Panc1 (cell line): ENCODE results near the gene OR2C3. TPM values are rescaled to one million over a fixed set of nuclear protein-coding genes. Genes with fewer than 3 reads are reported as not detected.

ENCODE experiments used
- ATAC-seq: fragments of 200-7000 bp; cut with Tn5 transposase; 2 replicates; pipeline ENCODE4 v1.9.1; 2020; ENCODE audit warnings: mild to moderate bottlenecking, moderate library complexity
- BruUV-seq: library from RNA; stranded (reverse); fragments of 400-500 nt; replicated peaks from 2 replicates; lab custom pipeline; 2021; lab: Mats Ljungman, UMichigan
- CTCF ChIA-PET: fragments of 300-600 bp; sonication (Branson Sonifier 250); formaldehyde crosslinking; loops from one replicate; lab custom pipeline; 2022; ENCODE audit warnings: antibody characterized with exemption; lab: Charles Lee
- POLR2A ChIA-PET: fragments of 300-600 bp; sonication (Branson Sonifier 250); formaldehyde crosslinking; loops from one replicate; lab custom pipeline; 2022; ENCODE audit warnings: antibody characterized with exemption; lab: Charles Lee
- DNase-seq: peaks from one replicate; pipeline ENCODE4 v3.0.0-alpha.2; 2010; ENCODE audit warnings: low read depth, low spot score
- H3K27ac ChIP-seq: 2 replicates; pipeline ENCODE4 v1.5.1; 2011; ENCODE audit warnings: mild to moderate bottlenecking, low read length, inconsistent platforms
- H3K27me3 ChIP-seq: fragments of 200-500 bp; sonication (Bioruptor generic); 2 replicates; pipeline ENCODE4 v1.6.0; 2014; ENCODE audit warnings: low read length, inconsistent platforms; ENCODE audit not compliant: control insufficient read depth, insufficient read depth
- H3K36me3 ChIP-seq: fragments of 200-500 bp; sonication (Bioruptor generic); 2 replicates; pipeline ENCODE4 v1.5.1; 2014; ENCODE audit warnings: inconsistent platforms, mild to moderate bottlenecking, low read length, moderate library complexity; ENCODE audit not compliant: control insufficient read depth, insufficient read depth
- H3K4me1 ChIP-seq: 2 replicates; pipeline ENCODE4 v1.5.1; 2011; ENCODE audit warnings: inconsistent platforms, mild to moderate bottlenecking, low read length, moderate library complexity; ENCODE audit not compliant: control insufficient read depth, insufficient read depth
- H3K4me3 ChIP-seq, 2 experiments: 2 replicates each; pipeline ENCODE4 v1.5.1; 2011 to 2012; ENCODE audit warnings: low read depth in 2 of 2, low read length in 2 of 2, mild to moderate bottlenecking in 2 of 2, inconsistent platforms in 1 of 2, moderate library complexity in 1 of 2
- H3K9me3 ChIP-seq: fragments of 200-500 bp; sonication (Bioruptor generic); 2 replicates; pipeline ENCODE4 v1.5.1; 2014; ENCODE audit warnings: low read depth, mild to moderate bottlenecking, inconsistent platforms, low read length, moderate library complexity; ENCODE audit not compliant: control insufficient read depth, insufficient read depth
- CTCF ChIP-seq: fragments of 450-650 bp; IDR thresholded peaks from 2 replicates; pipeline ENCODE4 v1.5.1; 2017; ENCODE audit warnings: mild to moderate bottlenecking
- POLR2AphosphoS5 ChIP-seq: IDR thresholded peaks from 2 replicates; pipeline ENCODE4 v1.6.1; 2012; ENCODE audit warnings: mild to moderate bottlenecking, low read depth, low read length, moderate library complexity
- REST ChIP-seq, 2 experiments: IDR thresholded peaks; 2 replicates each; pipeline ENCODE4 v1.6.1; 2011 to 2012; ENCODE audit warnings: low read depth in 2 of 2, control low read depth in 1 of 2, low read length in 1 of 2, mild to moderate bottlenecking in 1 of 2, moderate library complexity in 1 of 2; ENCODE audit not compliant: insufficient read depth in 1 of 2
- SIN3A ChIP-seq: IDR thresholded peaks from 2 replicates; pipeline ENCODE4 v1.6.1; 2012; ENCODE audit warnings: low read depth, mild to moderate bottlenecking, low read length, moderate library complexity, borderline replicate concordance; ENCODE audit not compliant: insufficient read depth
- TCF7L2 ChIP-seq: IDR thresholded peaks from 2 replicates; pipeline ENCODE4 v1.6.1; 2011; ENCODE audit warnings: mild to moderate bottlenecking, low read depth, low read length, inconsistent platforms
- in situ Hi-C: cut with HindIII; loops from 2 replicates; pipeline ENCODE4 v1.10.0; 2016; ENCODE audit warnings: low sequenced_read_pairs, low pct_unique_long_range_greater_than_20kb
- intact Hi-C: fragments of 100-400 bp; cut with micrococcal nuclease; formaldehyde crosslinking; loops from one replicate; pipeline ENCODE4 v1.10.0; 2022; ENCODE audit not compliant: unreplicated experiment
- total RNA-seq: library from RNA; stranded (reverse); gene quantifications from one replicate; pipeline ENCODE4 v1.2.1, GENCODE V29; 2021; ENCODE audit not compliant: unreplicated experiment

OR2C3 gene
- total RNA-seq, 1 experiment from 2014 or later = not detected

- POLR2A ChIA-PET = no interaction called here
- ATAC-seq = no peak
Observed at GRCh38 chr1:247551721-247552120, 15.5 kb upstream of the OR2C3 start.

GRCh38 chr1:247548769-247549182 is 12.5 kb upstream of the OR2C3 start, which contains the start of gene GCSAML:
TSS of gene GCSAML (plus strand) at chr1:247549134. CDS start at chr1:247549192, 58 bp downstream.
- BruUV-seq = no TSS peak
- no peak for ATAC-seq
- in situ Hi-C loops = no loop called here
- TF ChIP-seq TCF7L2 (no peak), SIN3A (no peak)
- DNase-seq = no peak
- intact Hi-C loops = no loop called here
- Histone ChIP-seq H3K36me3 (no peaks in the 10 kb centered on the region), H3K4me3 (no peak within 1 kb of the TSS), H3K4me1 (no peaks in the 10 kb centered on the region), H3K27me3 (no peaks in the 10 kb centered on the region), H3K27ac (no peak within 1 kb of the TSS), H3K9me3 (no peaks in the 10 kb centered on the region)
- POLR2A ChIA-PET = no interaction called here
- CTCF ChIA-PET = no interaction called here

More at GRCh38 chr1:247551721-247552120, 15.5 kb upstream of the OR2C3 start:
- DNase-seq = no peak
- Histone ChIP-seq H3K4me1 (no peaks in the 10 kb centered on the region), H3K4me3 (no peak overlapping the region), H3K36me3 (no peaks in the 10 kb centered on the region), H3K27ac (no peak overlapping the region), H3K9me3 (no peaks in the 10 kb centered on the region), H3K27me3 (no peaks in the 10 kb centered on the region)
- CTCF ChIA-PET = no interaction called here
- in situ Hi-C loops (no loop called here), intact Hi-C loops (no loop called here)
- TF ChIP-seq TCF7L2 = no peak
- no peak for TF ChIP-seq SIN3A
- no peak for TF ChIP-seq POLR2AphosphoS5
- no peak for TF ChIP-seq CTCF
- TF ChIP-seq REST (IDR thresholded peaks at IDR 0.05; ENCODE audit: insufficient read depth in 1 of 2, low read depth in 2 of 2, low read length in 1 of 2) = no peak
- BruUV-seq = no TSS peak

- no peaks in the 10 kb centered on the region for H3K9me3 ChIP-seq
- BruUV-seq = no TSS peak
- intact Hi-C loops = no loop called here
- TF ChIP-seq SIN3A = no peak
- TF ChIP-seq CTCF = no peak
- no peak for TF ChIP-seq REST (IDR thresholded peaks at IDR 0.05; ENCODE audit: insufficient read depth in 1 of 2, low read depth in 2 of 2, low read length in 1 of 2)
- no peak for TF ChIP-seq POLR2AphosphoS5
- no peak for TF ChIP-seq TCF7L2
- ChIA-PET CTCF (no interaction called here), POLR2A (no interaction called here)
- H3K36me3 ChIP-seq = no peaks in the 10 kb centered on the region
- no peaks in the 10 kb centered on the region for H3K4me1 ChIP-seq
- no peak for ATAC-seq
- no peak overlapping the region for H3K27ac ChIP-seq
- no peak for DNase-seq
- in situ Hi-C loops = no loop called here
- H3K27me3 ChIP-seq = no peaks in the 10 kb centered on the region
- no peak overlapping the region for H3K4me3 ChIP-seq
Observed at GRCh38 chr1:247548092-247548491, 11.9 kb upstream of the OR2C3 start.
